IMR-90 (cell line): ENCODE results near the gene SAT2. TPM values are rescaled to one million over a fixed set of nuclear protein-coding genes. Genes with fewer than 3 reads are reported as not detected.
A peak's percentile ranks its signal among the peaks of the same experiment; 100 is the strongest.

ENCODE experiments used
- ATAC-seq: fragments of 200-7000 bp; cut with Tn5 transposase; 2 replicates; pipeline ENCODE4 v1.9.1; 2020; ENCODE audit warnings: low read depth, mild to moderate bottlenecking, moderate library complexity
- BruUV-seq: library from RNA; stranded (reverse); fragments of 400-500 nt; replicated peaks from 2 replicates; lab custom pipeline; 2021; lab: Mats Ljungman, UMichigan
- CTCF ChIA-PET: fragments of 300-600 bp; formaldehyde crosslinking; extraction: SDS; loops from one replicate; lab custom pipeline; 2021; ENCODE audit warnings: antibody characterized with exemption; lab: Yijun Ruan, JAX
- POLR2A ChIA-PET: fragments of 300-600 bp; sonication (Branson Sonifier 250); formaldehyde crosslinking; loops from one replicate; lab custom pipeline; 2022; ENCODE audit warnings: antibody characterized with exemption; ENCODE audit not compliant: unreplicated experiment; lab: Charles Lee
- DNase-seq: peaks from one replicate; pipeline ENCODE4 v3.0.0; 2013
- H2AFZ ChIP-seq: replicated peaks from 2 replicates; pipeline ENCODE3; 2013; ENCODE audit warnings: low read length, mild to moderate bottlenecking; ENCODE audit not compliant: poor library complexity
- H2AK5ac ChIP-seq: 2 replicates; pipeline ENCODE4 v1.6.1; 2013; ENCODE audit warnings: low read depth, low read length, inconsistent platforms
- H2AK9ac ChIP-seq: replicated peaks from 2 replicates; pipeline ENCODE3; 2013; ENCODE audit warnings: mild to moderate bottlenecking, low read depth, low read length, moderate library complexity; ENCODE audit not compliant: poor library complexity
- H2BK120ac ChIP-seq: 2 replicates; pipeline ENCODE4 v1.6.1; 2013; ENCODE audit warnings: low read depth, low read length, inconsistent platforms
- H2BK15ac ChIP-seq: 3 replicates; pipeline ENCODE4 v1.6.1; 2013; ENCODE audit warnings: low read depth, low read length, inconsistent platforms
- H2BK20ac ChIP-seq: 2 replicates; pipeline ENCODE4 v1.6.1; 2013; ENCODE audit warnings: low read depth, mild to moderate bottlenecking, inconsistent platforms, low read length, moderate library complexity
- H2BK5ac ChIP-seq: 2 replicates; pipeline ENCODE4 v1.6.1; 2013; ENCODE audit warnings: mild to moderate bottlenecking, low read depth, low read length, inconsistent platforms; ENCODE audit not compliant: poor library complexity, severe bottlenecking
- H3K14ac ChIP-seq: replicated peaks from 2 replicates; pipeline ENCODE4 v1.6.1; 2013; ENCODE audit warnings: low read depth, low read length, inconsistent platforms
- H3K18ac ChIP-seq: 2 replicates; pipeline ENCODE4 v1.6.1; 2013; ENCODE audit warnings: low read depth, low read length, control low read depth
- H3K23ac ChIP-seq: 2 replicates; pipeline ENCODE4 v1.6.1; 2013; ENCODE audit warnings: low read depth, low read length, inconsistent platforms
- H3K27ac ChIP-seq: 2 replicates; pipeline ENCODE4 v1.5.1; 2013; ENCODE audit warnings: mild to moderate bottlenecking, control low read depth, low read length; ENCODE audit not compliant: insufficient read depth
- H3K27me3 ChIP-seq: 2 replicates; pipeline ENCODE4 v1.6.1; 2013; ENCODE audit warnings: low read length; ENCODE audit not compliant: control insufficient read depth, insufficient read depth
- H3K36me3 ChIP-seq: 2 replicates; pipeline ENCODE4 v1.6.1; 2013; ENCODE audit warnings: low read length, mixed read lengths; ENCODE audit not compliant: control insufficient read depth, insufficient read depth
- H3K4ac ChIP-seq: 2 replicates; pipeline ENCODE4 v1.6.1; 2013; ENCODE audit warnings: low read depth, low read length, inconsistent platforms
- H3K4me1 ChIP-seq: 2 replicates; pipeline ENCODE4 v1.6.1; 2013; ENCODE audit warnings: low read length, mixed read lengths; ENCODE audit not compliant: control insufficient read depth, insufficient read depth
- H3K4me2 ChIP-seq: 2 replicates; pipeline ENCODE4 v1.6.1; 2013; ENCODE audit warnings: low read depth, mild to moderate bottlenecking, control low read depth, low read length, moderate library complexity
- H3K4me3 ChIP-seq: 2 replicates; pipeline ENCODE4 v1.5.1; 2013; ENCODE audit warnings: low read depth, mild to moderate bottlenecking, control low read depth, low read length, moderate library complexity; ENCODE audit not compliant: insufficient read depth
- H3K56ac ChIP-seq: 2 replicates; pipeline ENCODE4 v1.6.1; 2013; ENCODE audit warnings: low read length, inconsistent platforms; ENCODE audit not compliant: insufficient read depth; ENCODE audit errors: extremely low read depth
- H3K79me1 ChIP-seq, 2 experiments: 2 replicates each; pipeline ENCODE4 v1.6.1; 2013; ENCODE audit warnings: low read length in 2 of 2, inconsistent platforms in 1 of 2, low read depth in 1 of 2
- H3K9ac ChIP-seq: 2 replicates; pipeline ENCODE4 v1.6.1; 2013; ENCODE audit warnings: low read depth, low read length, control low read depth
- H3K9me1 ChIP-seq: 2 replicates; pipeline ENCODE4 v1.6.1; 2013; ENCODE audit warnings: low read length, inconsistent platforms; ENCODE audit not compliant: insufficient read depth
- H3K9me3 ChIP-seq: 2 replicates; pipeline ENCODE4 v1.6.1; 2013; ENCODE audit warnings: low read length; ENCODE audit not compliant: control insufficient read depth, insufficient read depth
- H4K20me1 ChIP-seq: 2 replicates; pipeline ENCODE4 v1.6.1; 2013; ENCODE audit warnings: low read length, inconsistent platforms; ENCODE audit not compliant: insufficient read depth
- H4K5ac ChIP-seq: 2 replicates; pipeline ENCODE4 v1.6.1; 2013; ENCODE audit warnings: mild to moderate bottlenecking, low read depth, low read length, control low read depth
- H4K8ac ChIP-seq, 2 experiments: 2 replicates each; pipeline ENCODE4 v1.6.1; 2013; ENCODE audit warnings: low read depth in 2 of 2, low read length in 2 of 2, control low read depth in 1 of 2, inconsistent platforms in 1 of 2
- H4K91ac ChIP-seq: 2 replicates; pipeline ENCODE4 v1.6.1; 2013; ENCODE audit warnings: low read depth, low read length, inconsistent platforms; ENCODE audit not compliant: insufficient read depth
- BHLHE40 ChIP-seq: fragments of 150-350 bp; IDR thresholded peaks from 2 replicates; pipeline ENCODE4 v1.6.1; 2016; ENCODE audit warnings: mild to moderate bottlenecking, low read depth, low read length
- CEBPB ChIP-seq: IDR thresholded peaks from 2 replicates; pipeline ENCODE4 v1.6.1; 2012; ENCODE audit warnings: low read depth, low read length, improper control_type of control experiment
- MAFK ChIP-seq: IDR thresholded peaks from 2 replicates; pipeline ENCODE4 v1.6.1; 2012; ENCODE audit warnings: low read depth, low read length, improper control_type of control experiment
- MAZ ChIP-seq: IDR thresholded peaks from 2 replicates; pipeline ENCODE4 v1.6.1; 2012; ENCODE audit warnings: low read depth, mild to moderate bottlenecking, low read length, improper control_type of control experiment, moderate library complexity, borderline replicate concordance
- RAD21 ChIP-seq: IDR thresholded peaks from 2 replicates; pipeline ENCODE4 v1.6.1; 2012; ENCODE audit warnings: low read length, improper control_type of control experiment
- SMC3 ChIP-seq: fragments of 150-350 bp; IDR thresholded peaks from 2 replicates; pipeline ENCODE4 v1.6.1; 2016; ENCODE audit warnings: low read depth, mild to moderate bottlenecking, antibody characterized with exemption, low read length, moderate library complexity
- WGBS, 2 experiments: methylation state at CpG; one replicate each; pipeline versions ENCODE4 v1.1.5 to v1.1.7; 2013; ENCODE audit warnings: missing lambda C conversion rate in 2 of 2; ENCODE audit not compliant: insufficient read length in 1 of 2; ENCODE audit errors: extremely low coverage in 2 of 2; 5-methylcytosine and 5-hydroxymethylcytosine counted together
- dilution Hi-C: fragments of 300-500 bp; cut with HindIII; formaldehyde crosslinking; loops from one replicate; pipeline ENCODE4 v1.14.3; 2018; ENCODE audit warnings: low sequenced_read_pairs; ENCODE audit not compliant: unreplicated experiment
- in situ Hi-C: fragments of 300-500 bp; cut with MboI; formaldehyde crosslinking; loops from 3 replicates; pipeline ENCODE4 v1.14.3; 2019; ENCODE audit warnings: low sequenced_read_pairs, inconsistent platforms, mixed read lengths
- intact Hi-C: fragments of 100-400 bp; cut with micrococcal nuclease; formaldehyde crosslinking; loops from 2 replicates; pipeline ENCODE4 v1.10.0; 2022
- polyA plus RNA-seq, 3 experiments: library from polyadenylated mRNA; depleted of rRNA; stranded (reverse); fragments of >200 nt; gene quantifications; 2 replicates each; pipeline ENCODE4 v1.2.3, GENCODE V29; 2012; ENCODE audit warnings: low replicate concordance in 1 of 3
- total RNA-seq: library from RNA; depleted of rRNA; stranded (reverse); fragments of >200 nt; gene quantifications from 2 replicates; pipeline ENCODE4 v1.2.3, GENCODE V29; 2012
- TF ChIP-seq, protein P1 (sequence below): conservative IDR thresholded peaks from 2 replicates; pipeline ENCODE4 v1.5.1; 2012; ENCODE audit warnings: mild to moderate bottlenecking, low read depth, low read length, improper control_type of control experiment

The SAT2 gene
- total and polyA plus RNA-seq, 2 of the 4 experiments (the other 2 are of a cell fraction), result 20.4 to 45.9 TPM

DNA sequence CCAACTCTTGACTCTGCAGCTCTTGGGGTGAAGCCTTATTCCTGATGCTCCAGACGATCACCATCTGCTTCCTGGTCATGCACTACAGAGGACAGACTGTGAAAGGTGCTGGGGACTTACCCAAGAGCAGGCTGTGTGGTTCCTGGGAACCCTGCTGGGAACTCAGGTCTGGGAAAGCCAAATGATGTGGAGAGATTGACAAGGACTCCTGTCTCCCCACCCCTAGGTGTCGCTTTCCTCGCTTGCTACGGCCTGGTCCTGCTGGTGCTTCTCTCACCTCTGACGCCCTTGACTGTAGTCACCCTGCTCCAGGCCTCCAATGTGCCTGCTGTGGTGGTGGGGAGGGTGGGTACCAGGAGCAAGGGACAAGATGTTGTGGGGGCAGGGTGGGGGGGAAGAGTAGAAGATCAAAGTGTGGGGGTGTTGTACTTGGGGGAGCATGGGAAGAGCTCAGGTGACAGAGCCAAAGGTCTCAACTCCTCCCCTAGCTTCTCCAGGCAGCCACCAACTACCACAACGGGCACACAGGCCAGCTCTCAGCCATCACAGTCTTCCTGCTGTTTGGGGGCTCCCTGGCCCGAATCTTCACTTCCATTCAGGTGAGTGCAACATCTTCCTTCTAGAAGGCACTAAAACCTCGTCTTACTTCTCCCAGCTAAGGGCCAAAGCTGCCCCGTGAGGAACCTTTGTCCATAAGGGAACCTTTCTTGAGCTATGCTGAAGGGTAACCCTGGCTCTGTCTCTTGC is 40.8 kb downstream of the SAT2 start:
- Histone ChIP-seq H3K23ac (peak overlapping the region; percentile 88), H3K36me3 (peaks cover 21% of the 10 kb centered on the region), H4K8ac (peak overlapping the region; percentile 48 to 87; a peak in 3 of 4 replicates), H3K79me1 (peaks cover 21 to 84% of the 10 kb centered on the region in 2 experiments), H3K4me1 (peaks cover 45% of the 10 kb centered on the region), H3K9me3 (no peaks in the 10 kb centered on the region), H4K91ac (peak overlapping the region; percentile 51), H2BK5ac (peak overlapping the region; percentile 84), H2AK5ac (peak overlapping the region; percentile 76), H3K56ac (peak overlapping the region; percentile 60; the same call in 1 of the 2 replicates), H3K4me3 (no peak overlapping the region), H2AFZ (peak overlapping the region; percentile 73), H3K4me2 (peak overlapping the region; percentile 26), H3K9me1 (peaks cover 18% of the 10 kb centered on the region), H3K9ac (peak overlapping the region; percentile 13; the same call in 1 of the 2 replicates), H2BK15ac (peak overlapping the region; percentile 64; the same call in 2 of the 3 replicates), H2BK20ac (0 out of 2 replicates have a peak overlapping the region, but pooled peaks have one; percentile 5), H3K14ac (peak overlapping the region; percentile 78), H4K5ac (peak overlapping the region; percentile 35), H4K20me1 (peaks cover 15% of the 10 kb centered on the region), H3K4ac (peak overlapping the region; percentile 90), H2AK9ac (peak overlapping the region; percentile 96), H3K27me3 (no peaks in the 10 kb centered on the region), H3K18ac (peak overlapping the region; percentile 32; the same call in 1 of the 2 replicates), H3K27ac (peak overlapping the region; percentile 82), H2BK120ac (peak overlapping the region; percentile 35)
- intact Hi-C loops (loop anchor here (1.0 kb wide), 1 partner anchor 101 kb away; the partner anchor contains the start of gene WRAP53), dilution Hi-C loops (no loop called here), in situ Hi-C loops (no loop called here)
- CTCF ChIA-PET, result interaction anchor here (0.5 to 0.9 kb wide), 3 partner anchors 26 to 225 kb away, joined by 3 to 4 read pairs (median 3); no protein-coding TSS in a partner anchor
- BruUV-seq, result no TSS peak
- TF ChIP-seq, protein P1, sequence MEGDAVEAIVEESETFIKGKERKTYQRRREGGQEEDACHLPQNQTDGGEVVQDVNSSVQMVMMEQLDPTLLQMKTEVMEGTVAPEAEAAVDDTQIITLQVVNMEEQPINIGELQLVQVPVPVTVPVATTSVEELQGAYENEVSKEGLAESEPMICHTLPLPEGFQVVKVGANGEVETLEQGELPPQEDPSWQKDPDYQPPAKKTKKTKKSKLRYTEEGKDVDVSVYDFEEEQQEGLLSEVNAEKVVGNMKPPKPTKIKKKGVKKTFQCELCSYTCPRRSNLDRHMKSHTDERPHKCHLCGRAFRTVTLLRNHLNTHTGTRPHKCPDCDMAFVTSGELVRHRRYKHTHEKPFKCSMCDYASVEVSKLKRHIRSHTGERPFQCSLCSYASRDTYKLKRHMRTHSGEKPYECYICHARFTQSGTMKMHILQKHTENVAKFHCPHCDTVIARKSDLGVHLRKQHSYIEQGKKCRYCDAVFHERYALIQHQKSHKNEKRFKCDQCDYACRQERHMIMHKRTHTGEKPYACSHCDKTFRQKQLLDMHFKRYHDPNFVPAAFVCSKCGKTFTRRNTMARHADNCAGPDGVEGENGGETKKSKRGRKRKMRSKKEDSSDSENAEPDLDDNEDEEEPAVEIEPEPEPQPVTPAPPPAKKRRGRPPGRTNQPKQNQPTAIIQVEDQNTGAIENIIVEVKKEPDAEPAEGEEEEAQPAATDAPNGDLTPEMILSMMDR, result no peak
- TF ChIP-seq RAD21 (no peak), BHLHE40 (no peak), MAZ (no peak), MAFK (no peak), SMC3 (no peak), CEBPB (no peak)
- ATAC-seq, result no peak
- POLR2A ChIA-PET, result interaction anchor here (1.4 kb wide), 1 partner anchor 10 kb away, joined by 4 read pairs; no protein-coding TSS in a partner anchor
- no peak for DNase-seq
- WGBS, 2 experiments, result 100% methylated on average over 1 of the region's 9 CpGs; no CpG with 5 or more reads in 1 of the 2 experiments
